A673 (cell line): Measurements from ENCODE around the gene FNDC3B. TPM values are rescaled to one million over a fixed set of nuclear protein-coding genes. Genes with fewer than 3 reads are reported as not detected.

Experiments
- BruUV-seq: library from RNA; stranded (reverse); fragments of 400-500 nt; replicated peaks from 2 replicates; lab custom pipeline; 2021; lab: Mats Ljungman, UMichigan
- CTCF ChIA-PET: fragments of 300-600 bp; sonication (Branson Sonifier 250); formaldehyde crosslinking; loops from one replicate; lab custom pipeline; 2022; ENCODE audit warnings: antibody characterized with exemption; lab: Charles Lee
- POLR2A ChIA-PET: fragments of 300-600 bp; sonication (Branson Sonifier 250); formaldehyde crosslinking; loops from one replicate; lab custom pipeline; 2022; ENCODE audit warnings: antibody characterized with exemption; ENCODE audit not compliant: low non-redundant PET; lab: Charles Lee
- DNase-seq: peaks from one replicate; pipeline ENCODE4 v3.0.0-alpha.2; 2015; ENCODE audit warnings: low spot score
- H3K27ac ChIP-seq: fragments of 200-600 bp; sonication (generic); 2 replicates; pipeline ENCODE4 v1.5.1; 2016; ENCODE audit warnings: mixed run types, low read depth, mild to moderate bottlenecking, mixed read lengths, antibody characterized with exemption, low read length; ENCODE audit not compliant: poor library complexity, severe bottlenecking
- H3K27me3 ChIP-seq: fragments of 200-600 bp; sonication (generic); replicated peaks from 2 replicates; pipeline ENCODE4 v1.6.1; 2017; ENCODE audit warnings: mixed run types, low read depth, mild to moderate bottlenecking, mixed read lengths, antibody characterized with exemption, low read length; ENCODE audit not compliant: insufficient read depth, poor library complexity
- H3K36me3 ChIP-seq: fragments of 200-600 bp; sonication (generic); 2 replicates; pipeline ENCODE4 v1.6.1; 2016; ENCODE audit warnings: mixed run types, mild to moderate bottlenecking, mixed read lengths, antibody characterized with exemption, low read length; ENCODE audit not compliant: insufficient read depth, poor library complexity, severe bottlenecking
- H3K4me1 ChIP-seq: fragments of 200-600 bp; sonication (generic); 2 replicates; pipeline ENCODE4 v1.6.1; 2017; ENCODE audit warnings: mixed run types, mild to moderate bottlenecking, mixed read lengths, antibody characterized with exemption, low read length; ENCODE audit not compliant: insufficient read depth, poor library complexity, severe bottlenecking
- H3K4me3 ChIP-seq: fragments of 200-600 bp; sonication (generic); 2 replicates; pipeline ENCODE4 v1.5.1; 2016; ENCODE audit warnings: low read depth, mixed run types, mild to moderate bottlenecking, mixed read lengths, low read length; ENCODE audit not compliant: poor library complexity, severe bottlenecking
- H3K9me3 ChIP-seq: fragments of 200-600 bp; sonication (generic); 2 replicates; pipeline ENCODE4 v1.6.1; 2016; ENCODE audit warnings: mixed run types, low read depth, mild to moderate bottlenecking, mixed read lengths, antibody characterized with exemption, low read length; ENCODE audit not compliant: poor library complexity, severe bottlenecking
- CTCF ChIP-seq: fragments of 300-800, 200-600 bp; sonication (generic); conservative IDR thresholded peaks from 2 replicates; pipeline ENCODE4 v1.5.1; 2017; ENCODE audit warnings: low read depth, mild to moderate bottlenecking, antibody characterized with exemption, low read length, moderate library complexity, mixed read lengths
- EZH2 ChIP-seq: fragments of 200-600 bp; sonication (generic); IDR thresholded peaks from 2 replicates; pipeline ENCODE4 v1.6.1; 2017; ENCODE audit warnings: borderline replicate concordance, low read depth, mild to moderate bottlenecking, mixed read lengths, antibody characterized with exemption, low read length; ENCODE audit not compliant: poor library complexity, severe bottlenecking
- intact Hi-C: fragments of 100-400 bp; cut with micrococcal nuclease; formaldehyde crosslinking; loops from one replicate; pipeline ENCODE4 v1.10.0; 2022; ENCODE audit not compliant: unreplicated experiment
- total RNA-seq: library from RNA; stranded (reverse); gene quantifications from 2 replicates; pipeline ENCODE4 v1.2.3, GENCODE V29; 2021

FNDC3B gene
- total RNA-seq, 1 experiment from 2014 or later, result 50.8 TPM

GRCh38 chr3:172177046-172177445, 137.7 kb downstream of the FNDC3B start:
- Histone ChIP-seq H3K4me3 (no peak overlapping the region), H3K27ac (peak overlapping the region; percentile 85), H3K36me3 (no peaks in the 10 kb centered on the region), H3K9me3 (no peaks in the 10 kb centered on the region), H3K4me1 (peaks cover 48% of the 10 kb centered on the region), H3K27me3 (no peaks in the 10 kb centered on the region)
- TF ChIP-seq EZH2 (no peak), CTCF (no peak)
- peak; percentile 72 for DNase-seq
- no TSS peak for BruUV-seq
- ChIA-PET CTCF (interaction anchor here (0.5 to 2.1 kb wide), 2 partner anchors 38 to 155 kb away, joined by 3 to 6 read pairs; no protein-coding TSS in a partner anchor), POLR2A (no interaction called here)
- intact Hi-C loops, result no loop called here

DNA sequence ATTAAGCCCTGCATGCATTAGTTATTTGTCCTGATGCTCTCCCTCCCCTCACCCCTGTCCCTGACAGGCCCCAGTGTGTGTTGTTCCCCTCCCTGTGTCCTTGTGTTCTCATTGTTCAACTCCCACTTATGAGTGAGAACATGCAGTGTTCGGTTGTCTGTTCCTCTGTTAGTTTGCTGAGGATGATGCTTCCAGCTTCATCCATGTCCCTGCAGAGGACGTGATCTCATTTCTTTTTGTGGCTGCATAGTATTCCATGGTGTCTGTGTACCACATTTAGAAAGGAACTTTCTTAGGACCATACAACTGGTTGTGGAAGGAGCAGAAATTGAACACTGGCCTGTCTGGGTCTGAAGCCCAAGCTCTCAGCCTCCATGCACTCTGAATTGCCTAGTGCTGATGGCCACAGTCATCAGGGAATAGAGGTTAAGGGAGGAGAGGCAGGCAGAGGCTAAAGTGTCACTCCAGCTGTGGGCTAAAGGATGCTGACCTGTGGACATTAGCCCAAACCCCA, 138.5 kb downstream of the FNDC3B start:
- intact Hi-C loops, result no loop called here
- peak overlapping the region; percentile 85 for H3K27ac ChIP-seq
- no peak overlapping the region for H3K4me3 ChIP-seq
- H3K27me3 ChIP-seq, result no peaks in the 10 kb centered on the region
- no peaks in the 10 kb centered on the region for H3K36me3 ChIP-seq
- H3K9me3 ChIP-seq, result no peaks in the 10 kb centered on the region
- no TSS peak for BruUV-seq
- POLR2A ChIA-PET, result no interaction called here
- peaks cover 45% of the 10 kb centered on the region for H3K4me1 ChIP-seq
- no peak for DNase-seq
- TF ChIP-seq EZH2, result no peak
- CTCF ChIA-PET, result interaction anchor here (2.1 kb wide), 1 partner anchor 154 kb away, joined by 6 read pairs; no protein-coding TSS in a partner anchor

GRCh38 chr3:172179680-172180399, 140.5 kb downstream of the FNDC3B start:
- ChIA-PET POLR2A (no interaction called here), CTCF (no interaction called here)
- H3K27me3 ChIP-seq, result no peaks in the 10 kb centered on the region
- peaks cover 38% of the 10 kb centered on the region for H3K4me1 ChIP-seq
- no peaks in the 10 kb centered on the region for H3K9me3 ChIP-seq
- no peak for DNase-seq
- H3K4me3 ChIP-seq, result no peak overlapping the region
- no peak overlapping the region for H3K27ac ChIP-seq
- no peaks in the 10 kb centered on the region for H3K36me3 ChIP-seq
- TF ChIP-seq EZH2 (no peak), CTCF (no peak)
- intact Hi-C loops, result no loop called here
- no TSS peak for BruUV-seq
